T47D (cell line): ENCODE results near the gene FAM184A.

Experiments
- DNase-seq, 2 experiments: peaks; one replicate each; pipeline versions ENCODE4 v3.0.0 to v3.0.0-alpha.2; 2011 to 2012; ENCODE audit warnings: low read depth in 1 of 2, low spot score in 1 of 2
- JUND ChIP-seq: IDR thresholded peaks from 2 replicates; pipeline ENCODE4 v1.6.1; 2012; ENCODE audit warnings: low read depth
- in situ Hi-C: cut with HindIII; loops from 2 replicates; pipeline ENCODE4 v1.10.0; 2016; ENCODE audit warnings: low sequenced_read_pairs, low pct_unique_long_range_greater_than_20kb

Gene FAM184A

GRCh38 chr6:119063491-119063890 lies 15.0 kb downstream of the FAM184A start:
- no peak for TF ChIP-seq JUND
- in situ Hi-C loops = no loop called here
- DNase-seq = no peak

DNA sequence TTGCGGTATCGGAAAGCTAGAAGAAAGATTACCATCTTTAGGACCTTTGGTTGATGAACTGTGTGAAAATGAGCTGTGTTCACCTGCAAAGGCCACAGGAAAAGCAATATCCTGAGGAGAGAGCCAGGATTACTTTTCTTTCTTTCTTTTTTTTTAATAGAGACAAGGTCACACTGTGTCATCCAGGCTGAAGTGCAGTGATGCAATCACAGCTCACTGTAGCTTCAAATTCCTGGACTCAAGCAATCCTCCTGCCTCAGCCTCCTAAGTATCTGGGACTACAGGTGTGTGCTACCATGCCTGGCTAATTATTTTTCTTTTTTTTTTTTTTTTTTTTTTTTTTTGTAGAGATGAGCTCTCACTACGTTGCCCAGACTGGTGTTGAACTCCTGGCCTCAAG lies 17.2 kb downstream of the FAM184A start:
- DNase-seq = no peak
- in situ Hi-C loops = no loop called here
- TF ChIP-seq JUND = no peak

DNA sequence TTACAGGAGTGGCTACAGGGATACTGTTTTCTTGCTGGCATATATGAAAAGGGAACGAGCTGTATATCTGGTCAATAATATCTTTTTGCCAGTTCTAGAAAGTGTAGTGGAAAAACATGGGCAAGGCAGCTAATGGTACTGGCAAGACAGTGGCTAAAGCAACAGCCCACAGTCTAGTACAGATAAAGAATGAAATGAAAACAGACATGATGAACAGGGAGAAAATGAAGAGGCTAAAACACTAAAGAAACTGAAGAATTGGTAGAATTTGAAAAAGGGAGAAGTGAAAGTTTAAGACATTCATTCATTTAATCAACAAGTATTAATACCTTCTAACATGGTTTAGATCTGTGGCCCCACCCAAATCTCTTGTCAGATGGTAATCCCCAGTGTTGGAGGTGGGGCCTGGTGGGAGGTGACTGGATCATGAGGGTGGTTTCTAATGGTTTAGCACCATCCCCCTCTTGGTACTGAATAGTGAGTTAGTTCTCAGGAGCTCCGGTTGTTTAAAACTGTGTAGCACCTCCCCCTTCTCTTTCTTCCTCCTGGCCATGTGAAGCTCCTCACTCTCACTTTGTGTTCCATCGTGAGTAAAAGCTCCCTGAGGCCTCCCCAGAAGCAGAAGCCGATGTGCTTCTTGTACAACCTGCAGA lies 18.1 kb downstream of the FAM184A start:
- no peak for TF ChIP-seq JUND
- DNase-seq = no peak
- in situ Hi-C loops = no loop called here

- no peak for TF ChIP-seq JUND
- in situ Hi-C loops = no loop called here
- DNase-seq = no peak
Observed at GRCh38 chr6:119055069-119055468, 23.4 kb downstream of the FAM184A start.

- in situ Hi-C loops = no loop called here
- TF ChIP-seq JUND = no peak
- DNase-seq = no peak
Observed at GRCh38 chr6:119052987-119053386, 25.5 kb downstream of the FAM184A start.

- no peak for TF ChIP-seq JUND
- DNase-seq = no peak
- in situ Hi-C loops = no loop called here
Observed at GRCh38 chr6:119052292-119052889, 26.1 kb downstream of the FAM184A start.

DNA sequence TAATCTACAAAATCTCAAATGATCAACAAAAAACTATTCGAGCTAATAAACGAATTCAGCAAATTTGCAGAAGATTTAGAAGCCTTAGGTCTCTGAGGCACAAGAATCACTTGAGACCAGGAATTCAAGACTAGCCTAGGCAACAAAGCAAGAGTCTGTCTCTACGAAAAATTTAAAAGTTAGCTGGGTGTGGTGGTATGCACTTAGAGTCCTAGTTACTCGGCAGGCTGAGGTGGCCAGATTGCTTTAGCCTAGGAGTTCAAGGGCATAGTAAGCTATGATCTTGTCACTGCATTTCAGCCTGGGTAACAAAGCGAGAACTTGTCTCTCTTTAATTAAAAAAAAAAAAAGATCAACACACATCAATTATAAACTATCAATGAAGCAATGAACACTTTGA lies 34.2 kb downstream of the FAM184A start:
- TF ChIP-seq JUND = no peak
- in situ Hi-C loops = no loop called here
- DNase-seq = no peak

- no peak for TF ChIP-seq JUND
- no peak for DNase-seq
- in situ Hi-C loops = no loop called here
Observed at GRCh38 chr6:119043783-119044182, 34.7 kb downstream of the FAM184A start.

GRCh38 chr6:119043265-119043664 lies 35.2 kb downstream of the FAM184A start:
- in situ Hi-C loops = no loop called here
- TF ChIP-seq JUND = no peak
- DNase-seq = no peak

GRCh38 chr6:119040636-119041035 lies 37.8 kb downstream of the FAM184A start:
- no peak for DNase-seq
- in situ Hi-C loops = no loop called here
- no peak for TF ChIP-seq JUND

- TF ChIP-seq JUND = no peak
- DNase-seq = no peak
- in situ Hi-C loops = no loop called here
Observed at GRCh38 chr6:119040229-119040628, 38.2 kb downstream of the FAM184A start.

GRCh38 chr6:119037941-119038623 lies 40.4 kb downstream of the FAM184A start:
- no peak for DNase-seq
- no peak for TF ChIP-seq JUND
- in situ Hi-C loops = no loop called here

DNA sequence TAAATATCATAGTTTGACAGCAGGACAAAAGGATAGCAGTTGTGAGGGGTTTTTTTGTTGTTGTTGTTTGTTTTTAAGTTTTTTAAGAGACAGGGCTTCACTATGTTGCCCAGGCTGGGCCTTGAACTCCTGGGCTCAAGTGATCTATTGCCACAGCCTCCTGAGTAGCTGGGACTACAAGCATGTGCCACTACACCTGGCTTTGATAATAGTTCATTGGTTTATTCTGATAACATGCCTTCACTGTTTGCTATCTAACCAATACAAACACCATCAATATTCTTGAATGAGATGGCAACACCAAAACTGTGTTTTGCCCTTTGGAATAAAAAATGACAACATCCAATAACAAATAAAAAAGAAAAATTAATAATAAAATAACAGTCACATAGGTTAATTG lies 41.2 kb downstream of the FAM184A start:
- DNase-seq = no peak
- in situ Hi-C loops = no loop called here
- TF ChIP-seq JUND = no peak
